Stomach smooth muscle (tissue), 2 donors: Measurements from ENCODE around the gene TSC1.
A peak's percentile ranks its signal among the peaks of the same experiment; 100 is the strongest.
"Not testable (repeated sequence)": the region's sequence is repeated elsewhere in the genome, so short reads cannot be mapped to it uniquely, and the experiment has no call there.

ENCODE experiments used
- H3K27ac ChIP-seq: one replicate; pipeline ENCODE4 v1.7.0; 2013; ENCODE audit warnings: mild to moderate bottlenecking, low read length, inconsistent platforms
- H3K27me3 ChIP-seq, 2 donors: one replicate each; pipeline ENCODE4 v1.7.0; 2013; ENCODE audit warnings: low read length in 2 of 2; ENCODE audit not compliant: insufficient read depth in 2 of 2, control insufficient read depth in 1 of 2
- H3K36me3 ChIP-seq, 2 donors: one replicate each; pipeline ENCODE4 v1.7.0; 2013; ENCODE audit warnings: low read length in 2 of 2; ENCODE audit not compliant: control insufficient read depth in 2 of 2, insufficient read depth in 2 of 2
- H3K4me1 ChIP-seq: one replicate; pipeline ENCODE4 v1.7.0; 2013; ENCODE audit warnings: low read length; ENCODE audit not compliant: control insufficient read depth, insufficient read depth
- H3K4me3 ChIP-seq, 2 donors: one replicate each; pipeline ENCODE4 v1.7.0; 2013; ENCODE audit warnings: low read length in 2 of 2
- H3K9ac ChIP-seq, 2 donors: one replicate each; pipeline ENCODE4 v1.7.0; 2013; ENCODE audit warnings: low read length in 2 of 2, mild to moderate bottlenecking in 1 of 2
- H3K9me3 ChIP-seq, 2 donors: one replicate each; pipeline ENCODE4 v1.7.0; 2013; ENCODE audit warnings: low read length in 2 of 2; ENCODE audit not compliant: control insufficient read depth in 2 of 2
- donor health status: healthy.
- donor health status: Pancreatic carcinoma.

Gene TSC1

GRCh38 chr9:132944294-132945185, at the start of gene TSC1:
Gene TSC1 (minus strand): TSS chr9:132944616. CDS start chr9:132928872, 15,744 bp downstream.
- H3K27me3 ChIP-seq: no peaks in the 10 kb centered on the region
- H3K4me1 ChIP-seq: peaks cover 24% of the 10 kb centered on the region
- H3K36me3 ChIP-seq: no peaks in the 10 kb centered on the region
- H3K27ac ChIP-seq: peak within 1 kb of the TSS; percentile 97
- no peaks in the 10 kb centered on the region for H3K9me3 ChIP-seq
- H3K9ac ChIP-seq: peak within 1 kb of the TSS; percentile 92 to 95
- peak within 1 kb of the TSS; percentile 88 to 95 for H3K4me3 ChIP-seq

GRCh38 chr9:132993511-132993939, 49.1 kb upstream of the TSC1 start:
- Histone ChIP-seq H3K9me3 (no peaks in the 10 kb centered on the region), H3K4me3 (no peak overlapping the region), H3K4me1 (no peaks in the 10 kb centered on the region), H3K36me3 (no peaks in the 10 kb centered on the region), H3K27me3 (peaks cover 35 to 46% of the 10 kb centered on the region in 2 donors), H3K27ac (no peak overlapping the region), H3K9ac (no peak overlapping the region)

- Histone ChIP-seq H3K4me1 (no peaks in the 10 kb centered on the region), H3K9ac (no peak overlapping the region), H3K4me3 (no peak overlapping the region), H3K27me3 (peaks cover 37 to 48% of the 10 kb centered on the region in 2 donors), H3K9me3 (no peaks in the 10 kb centered on the region), H3K27ac (no peak overlapping the region), H3K36me3 (no peaks in the 10 kb centered on the region)
These were observed 47.2 kb upstream of the TSC1 start for GRCh38 chr9:132991351-132992300.

GRCh38 chr9:132990781-132991180, 46.4 kb upstream of the TSC1 start:
- H3K9ac ChIP-seq: no peak overlapping the region
- H3K9me3 ChIP-seq: no peaks in the 10 kb centered on the region
- no peaks in the 10 kb centered on the region for H3K4me1 ChIP-seq
- H3K27ac ChIP-seq: no peak overlapping the region
- peaks cover 31 to 44% of the 10 kb centered on the region in 2 donors for H3K27me3 ChIP-seq
- H3K4me3 ChIP-seq: no peak overlapping the region
- no peaks in the 10 kb centered on the region for H3K36me3 ChIP-seq

- H3K4me1 ChIP-seq, H3K36me3 ChIP-seq, H3K4me3 ChIP-seq, H3K9ac ChIP-seq, H3K9me3 ChIP-seq, H3K27ac ChIP-seq: not testable (repeated sequence)
- peaks cover 31 to 38% of the 10 kb centered on the region in 2 donors for H3K27me3 ChIP-seq
These were observed 45.7 kb upstream of the TSC1 start for GRCh38 chr9:132989998-132990557.

- Histone ChIP-seq H3K27ac (no peak overlapping the region), H3K9ac (no peak overlapping the region), H3K36me3 (no peaks in the 10 kb centered on the region), H3K9me3 (no peaks in the 10 kb centered on the region), H3K4me1 (no peaks in the 10 kb centered on the region), H3K27me3 (peaks cover 27 to 33% of the 10 kb centered on the region in 2 donors), H3K4me3 (no peak overlapping the region)
These were observed 45.1 kb upstream of the TSC1 start for GRCh38 chr9:132989414-132989996.

- Histone ChIP-seq H3K4me3 (no peak overlapping the region), H3K9me3 (no peaks in the 10 kb centered on the region), H3K27me3 (peaks cover 26 to 27% of the 10 kb centered on the region in 2 donors), H3K9ac (no peak overlapping the region), H3K4me1 (no peaks in the 10 kb centered on the region), H3K27ac (no peak overlapping the region), H3K36me3 (no peaks in the 10 kb centered on the region)
These were observed 44.5 kb upstream of the TSC1 start for GRCh38 chr9:132989014-132989310.

GRCh38 chr9:132988244-132989013, 44.0 kb upstream of the TSC1 start:
- Histone ChIP-seq H3K27me3 (peaks cover 21 to 24% of the 10 kb centered on the region in 2 donors), H3K4me1 (no peaks in the 10 kb centered on the region), H3K27ac (no peak overlapping the region), H3K4me3 (no peak overlapping the region), H3K9ac (no peak overlapping the region), H3K9me3 (no peaks in the 10 kb centered on the region), H3K36me3 (no peaks in the 10 kb centered on the region)

GRCh38 chr9:132986640-132987620, 42.5 kb upstream of the TSC1 start:
- peaks cover 16 to 19% of the 10 kb centered on the region in 2 donors for H3K27me3 ChIP-seq
- no peaks in the 10 kb centered on the region for H3K9me3 ChIP-seq
- no peak overlapping the region for H3K4me3 ChIP-seq
- H3K4me1 ChIP-seq: no peaks in the 10 kb centered on the region
- H3K27ac ChIP-seq: no peak overlapping the region
- H3K9ac ChIP-seq: no peak overlapping the region
- no peaks in the 10 kb centered on the region for H3K36me3 ChIP-seq
